Suprapubic skin (tissue), 3 donors: ENCODE data around the gene PIK3R1.

ENCODE experiments used
- CTCF ChIP-seq, 2 donors: fragments of 200-600 bp in 1 of 2; fragments of 450-650 bp in 1 of 2; sonication (generic) in 1 of 2; IDR thresholded peaks; one replicate each; pipeline ENCODE4 v1.5.1; 2016 to 2019; ENCODE audit warnings: antibody characterized with exemption in 2 of 2, mild to moderate bottlenecking in 1 of 2, moderate library complexity in 1 of 2
- POLR2A ChIP-seq, 2 donors: fragments of 450-650 bp; IDR thresholded peaks; one replicate each; pipeline ENCODE4 v1.6.1; 2017; ENCODE audit warnings: antibody characterized with exemption in 2 of 2, mild to moderate bottlenecking in 2 of 2, moderate library complexity in 2 of 2

- TF ChIP-seq CTCF (IDR thresholded peaks at IDR 0.05) (no peak), POLR2A (IDR thresholded peaks at IDR 0.05) (no peak)
These were observed 50.9 kb downstream of the PIK3R1 start for GRCh38 chr5:68266457-68266856.
